ENCODE data around the gene PLOD1. TPM values are rescaled to one million over a fixed set of nuclear protein-coding genes. Genes with fewer than 3 reads are reported as not detected.

The PLOD1 gene
- polyA plus RNA-seq, 1 donor (not counting 4 experiments of a cell fraction or from before 2014, with no cell fraction given), result 63.6 TPM

- Histone ChIP-seq H4K20me1 (ENCODE audit: control insufficient read depth, extremely low read depth, insufficient read depth, low read length) (no peaks in the 10 kb centered on the region), H3K9ac (ENCODE audit: control insufficient read depth, extremely low read depth, insufficient read depth, low read length) (no peak overlapping the region), H3K79me2 (ENCODE audit: control insufficient read depth, insufficient read depth, low read length) (no peaks in the 10 kb centered on the region), H3K9me1 (ENCODE audit: control insufficient read depth, extremely low read depth, insufficient read depth, low read length) (no peaks in the 10 kb centered on the region), H3K4me3 (ENCODE audit: control insufficient read depth in 2 of 3, extremely low read depth in 1 of 3, insufficient read depth in 2 of 3, low read depth in 1 of 3, low read length in 3 of 3) (no peak overlapping the region), H3K27me3 (ENCODE audit: control insufficient read depth, extremely low read depth, insufficient read depth, low read length) (no peaks in the 10 kb centered on the region), H3K4me1 (ENCODE audit: control insufficient read depth, extremely low read depth, insufficient read depth, low read length) (no peaks in the 10 kb centered on the region), H2AFZ (ENCODE audit: control insufficient read depth, low read length) (no peak overlapping the region), H3K9me3 (ENCODE audit: control insufficient read depth, low read depth, low read length) (no peaks in the 10 kb centered on the region), H3K4me2 (ENCODE audit: control insufficient read depth, extremely low read depth, insufficient read depth, low read depth, low read length) (no peak overlapping the region), H3K27ac (ENCODE audit: control insufficient read depth, insufficient read depth, low read length) (no peak overlapping the region), H3K36me3 (ENCODE audit: control insufficient read depth in 2 of 2, extremely low read depth in 1 of 2, insufficient read depth in 2 of 2, low read length in 2 of 2) (peaks cover 5 to 13% of the 10 kb centered on the region in 2 experiments)
- DNase-seq (ENCODE audit: low read depth, low spot score) (no peak), FAIRE-seq (no peak)
- dilution Hi-C loops (cut with MboI; ENCODE audit: extremely low pct_ligation_motif_present, low sequenced_read_pairs), result no loop called here
- TF ChIP-seq CTCF (optimal IDR thresholded peaks at IDR 0.05 in 1 of 3, IDR thresholded peaks at IDR 0.05 in 1 of 3, conservative IDR thresholded peaks at IDR 0.05 in 1 of 3; ENCODE audit: extremely low read depth in 1 of 3, insufficient read depth in 2 of 3, low read length in 3 of 3), result no peak
- no peak for TF ChIP-seq EZH2 (IDR thresholded peaks at IDR 0.05; ENCODE audit: low read length)
These were observed 9.9 kb downstream of the PLOD1 start for GRCh38 chr1:11944358-11944931.

GRCh38 chr1:11946647-11947046 is 12.1 kb downstream of the PLOD1 start:
- TF ChIP-seq CTCF (optimal IDR thresholded peaks at IDR 0.05 in 1 of 3, IDR thresholded peaks at IDR 0.05 in 1 of 3, conservative IDR thresholded peaks at IDR 0.05 in 1 of 3; ENCODE audit: extremely low read depth in 1 of 3, insufficient read depth in 2 of 3, low read length in 3 of 3) (no peak), EZH2 (IDR thresholded peaks at IDR 0.05; ENCODE audit: low read length) (no peak)
- Histone ChIP-seq H2AFZ (ENCODE audit: control insufficient read depth, low read length) (no peak overlapping the region), H3K4me2 (ENCODE audit: control insufficient read depth, extremely low read depth, insufficient read depth, low read depth, low read length) (no peak overlapping the region), H3K9me1 (ENCODE audit: control insufficient read depth, extremely low read depth, insufficient read depth, low read length) (no peaks in the 10 kb centered on the region), H3K27ac (ENCODE audit: control insufficient read depth, insufficient read depth, low read length) (no peak overlapping the region), H3K9me3 (ENCODE audit: control insufficient read depth, low read depth, low read length) (no peaks in the 10 kb centered on the region), H3K27me3 (ENCODE audit: control insufficient read depth, extremely low read depth, insufficient read depth, low read length) (no peaks in the 10 kb centered on the region), H3K4me3 (ENCODE audit: control insufficient read depth in 2 of 3, extremely low read depth in 1 of 3, insufficient read depth in 2 of 3, low read depth in 1 of 3, low read length in 3 of 3) (no peak overlapping the region), H3K36me3 (ENCODE audit: control insufficient read depth in 2 of 2, extremely low read depth in 1 of 2, insufficient read depth in 2 of 2, low read length in 2 of 2) (peaks cover 11 to 13% of the 10 kb centered on the region in 2 experiments), H3K9ac (ENCODE audit: control insufficient read depth, extremely low read depth, insufficient read depth, low read length) (no peak overlapping the region), H3K79me2 (ENCODE audit: control insufficient read depth, insufficient read depth, low read length) (no peaks in the 10 kb centered on the region), H3K4me1 (ENCODE audit: control insufficient read depth, extremely low read depth, insufficient read depth, low read length) (no peaks in the 10 kb centered on the region), H4K20me1 (ENCODE audit: control insufficient read depth, extremely low read depth, insufficient read depth, low read length) (no peaks in the 10 kb centered on the region)
- no peak for DNase-seq (ENCODE audit: low read depth, low spot score)
- no peak for FAIRE-seq
- dilution Hi-C loops (cut with MboI; ENCODE audit: extremely low pct_ligation_motif_present, low sequenced_read_pairs), result no loop called here
